Upper lobe of right lung (tissue), 1 donor: Measurements from ENCODE around the gene RAB3B. TPM values are rescaled to one million over a fixed set of nuclear protein-coding genes. Genes with fewer than 3 reads are reported as not detected.

Source experiments
- ATAC-seq: fragments of 200-7000 bp; cut with Tn5 transposase; one replicate; pipeline ENCODE4 v1.9.1; 2020; ENCODE audit warnings: mild to moderate bottlenecking, moderate library complexity
- DNase-seq: peaks from one replicate; pipeline ENCODE4 v3.0.0-alpha.2; 2020
- H3K27ac ChIP-seq: fragments of 200-600 bp; one replicate; pipeline ENCODE4 v1.8.0; 2022
- H3K27me3 ChIP-seq: fragments of 200-600 bp; one replicate; pipeline ENCODE4 v1.8.0; 2022; ENCODE audit warnings: mild to moderate bottlenecking
- H3K36me3 ChIP-seq: fragments of 200-600 bp; one replicate; pipeline ENCODE4 v1.8.0; 2022
- H3K4me1 ChIP-seq: fragments of 200-600 bp; one replicate; pipeline ENCODE4 v1.8.0; 2022
- H3K4me3 ChIP-seq: fragments of 200-600 bp; one replicate; pipeline ENCODE4 v1.8.0; 2022; ENCODE audit warnings: mild to moderate bottlenecking
- H3K9me3 ChIP-seq: fragments of 200-600 bp; one replicate; pipeline ENCODE4 v1.8.0; 2022
- intact Hi-C: fragments of 100-400 bp; cut with DNase I; formaldehyde crosslinking; loops from one replicate; pipeline ENCODE4 v1.11.0; 2022
- total RNA-seq: library from RNA; stranded (reverse); fragmentation: NEBNext Ultra II Directional; extraction: Animal tissue kit (Norgen Biotek cat#: 25700); gene quantifications from one replicate; pipeline ENCODE4 v1.2.1, GENCODE V29; 2021
- TF ChIP-seq, protein P1 (sequence below): fragments of 200-600 bp; IDR thresholded peaks from one replicate; pipeline ENCODE4 v1.8.0; 2022; ENCODE audit warnings: antibody characterized with exemption
- donor health status: DM: no; HTN: yes; CAD: no; lungs with severe emphysema.

The RAB3B gene
- total RNA-seq, 1 donor from 2014 or later = not detected

- TF ChIP-seq, protein P1, sequence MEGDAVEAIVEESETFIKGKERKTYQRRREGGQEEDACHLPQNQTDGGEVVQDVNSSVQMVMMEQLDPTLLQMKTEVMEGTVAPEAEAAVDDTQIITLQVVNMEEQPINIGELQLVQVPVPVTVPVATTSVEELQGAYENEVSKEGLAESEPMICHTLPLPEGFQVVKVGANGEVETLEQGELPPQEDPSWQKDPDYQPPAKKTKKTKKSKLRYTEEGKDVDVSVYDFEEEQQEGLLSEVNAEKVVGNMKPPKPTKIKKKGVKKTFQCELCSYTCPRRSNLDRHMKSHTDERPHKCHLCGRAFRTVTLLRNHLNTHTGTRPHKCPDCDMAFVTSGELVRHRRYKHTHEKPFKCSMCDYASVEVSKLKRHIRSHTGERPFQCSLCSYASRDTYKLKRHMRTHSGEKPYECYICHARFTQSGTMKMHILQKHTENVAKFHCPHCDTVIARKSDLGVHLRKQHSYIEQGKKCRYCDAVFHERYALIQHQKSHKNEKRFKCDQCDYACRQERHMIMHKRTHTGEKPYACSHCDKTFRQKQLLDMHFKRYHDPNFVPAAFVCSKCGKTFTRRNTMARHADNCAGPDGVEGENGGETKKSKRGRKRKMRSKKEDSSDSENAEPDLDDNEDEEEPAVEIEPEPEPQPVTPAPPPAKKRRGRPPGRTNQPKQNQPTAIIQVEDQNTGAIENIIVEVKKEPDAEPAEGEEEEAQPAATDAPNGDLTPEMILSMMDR = no peak
- no peaks in the 10 kb centered on the region for H3K4me1 ChIP-seq
- H3K4me3 ChIP-seq = no peak overlapping the region
- no peaks in the 10 kb centered on the region for H3K9me3 ChIP-seq
- intact Hi-C loops = no loop called here
- peaks cover 27% of the 10 kb centered on the region for H3K27me3 ChIP-seq
- no peak for DNase-seq
- ATAC-seq = no peak
- H3K27ac ChIP-seq = no peak overlapping the region
- H3K36me3 ChIP-seq = no peaks in the 10 kb centered on the region
These were observed 82.0 kb downstream of the RAB3B start for GRCh38 chr1:51908499-51908898.

DNA sequence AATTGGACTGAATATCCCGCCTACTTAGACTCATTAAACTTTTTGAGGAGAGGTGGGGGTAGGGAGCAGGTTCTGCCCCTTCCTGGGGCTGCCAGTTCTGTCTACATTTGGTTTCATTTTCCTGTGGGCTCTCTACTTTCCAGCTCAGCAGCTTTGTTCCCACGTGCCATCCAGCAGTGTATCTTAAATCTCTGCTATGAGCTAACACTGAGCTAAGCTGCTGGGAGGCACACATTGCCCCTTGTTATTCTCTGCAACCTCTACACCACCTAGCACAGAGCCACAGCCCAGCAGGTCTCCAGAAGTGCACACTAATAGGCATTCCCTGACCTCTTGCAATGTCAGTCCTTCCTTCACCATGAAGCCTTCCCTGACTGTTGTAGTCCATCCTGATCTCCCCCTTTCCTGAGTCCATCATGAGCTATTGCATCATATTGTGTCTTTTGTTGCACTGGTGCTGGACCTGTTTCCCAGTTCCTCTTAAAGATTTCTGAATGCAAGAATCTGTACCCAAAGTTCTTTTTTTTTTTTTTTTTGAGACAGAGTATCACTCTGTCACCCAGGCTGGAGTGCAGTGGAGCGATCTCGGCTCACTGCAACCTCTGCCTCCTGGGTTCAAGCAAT is 83.3 kb downstream of the RAB3B start:
- Histone ChIP-seq H3K27me3 (peaks cover 35% of the 10 kb centered on the region), H3K4me1 (no peaks in the 10 kb centered on the region), H3K27ac (no peak overlapping the region), H3K36me3 (no peaks in the 10 kb centered on the region), H3K4me3 (no peak overlapping the region), H3K9me3 (no peaks in the 10 kb centered on the region)
- intact Hi-C loops = no loop called here
- DNase-seq = no peak
- ATAC-seq = no peak
- TF ChIP-seq, protein P1 = no peak

DNA sequence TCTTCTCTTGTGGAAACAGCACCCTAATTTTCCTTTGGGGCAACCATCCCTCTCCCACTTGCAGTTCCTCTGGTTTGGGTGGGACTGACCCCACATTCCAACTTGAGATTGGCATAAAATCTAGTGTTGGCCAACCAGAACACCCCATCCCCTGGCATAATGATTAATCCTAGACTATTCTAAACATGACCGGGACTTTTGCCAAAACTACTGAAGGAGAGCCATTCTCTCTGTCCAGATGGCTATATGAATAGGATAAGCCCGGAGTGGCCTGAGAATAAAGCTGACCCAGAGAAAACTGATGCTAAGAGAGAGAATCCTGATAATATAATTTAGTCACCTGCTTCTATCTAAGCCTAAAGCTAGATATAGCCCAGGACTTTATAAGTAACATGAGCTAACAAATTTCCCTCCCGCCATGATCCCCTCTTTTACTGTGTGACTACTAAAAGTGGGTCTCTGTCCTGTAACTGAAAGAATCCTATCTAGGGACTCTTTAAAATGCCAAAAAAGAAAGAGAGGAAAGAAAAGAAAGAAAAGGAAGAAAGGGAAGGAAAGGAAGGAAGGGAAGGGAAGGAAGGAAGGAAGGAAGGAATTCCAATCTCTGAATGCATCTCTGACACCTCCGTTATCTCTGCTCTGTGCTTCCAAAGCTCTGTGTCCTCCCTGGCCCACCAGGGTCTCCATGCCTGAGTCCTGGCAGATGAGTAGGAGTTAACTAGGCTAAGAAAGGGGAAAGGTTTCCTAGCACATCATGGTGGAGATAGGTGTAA is 84.0 kb downstream of the RAB3B start:
- intact Hi-C loops = no loop called here
- Histone ChIP-seq H3K9me3 (no peaks in the 10 kb centered on the region), H3K27me3 (peaks cover 35% of the 10 kb centered on the region), H3K4me1 (no peaks in the 10 kb centered on the region), H3K4me3 (no peak overlapping the region), H3K27ac (no peak overlapping the region), H3K36me3 (no peaks in the 10 kb centered on the region)
- DNase-seq (no peak), ATAC-seq (no peak)
- TF ChIP-seq, protein P1 = no peak

DNA sequence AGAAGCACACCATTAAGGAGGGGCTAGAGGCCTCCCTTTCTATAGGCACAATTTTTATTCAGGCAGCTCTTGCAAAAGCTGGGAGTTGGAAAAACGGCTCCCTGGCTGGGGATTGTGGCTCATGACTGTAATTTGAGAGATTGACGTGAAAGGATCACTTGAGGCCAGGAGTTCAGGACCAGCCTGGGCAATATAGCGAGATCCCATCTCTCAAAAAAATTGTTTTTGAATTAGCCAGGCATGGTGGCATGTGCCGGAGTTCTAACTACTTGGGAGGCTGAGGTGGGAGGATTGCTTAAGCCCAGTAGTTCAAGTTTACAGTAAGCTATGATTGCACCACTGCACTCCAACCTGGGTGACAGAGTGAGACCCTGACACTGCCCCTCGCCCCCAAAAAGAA is 88.0 kb downstream of the RAB3B start:
- intact Hi-C loops = no loop called here
- H3K9me3 ChIP-seq = no peaks in the 10 kb centered on the region
- DNase-seq (no peak), ATAC-seq (no peak)
- no peak overlapping the region for H3K27ac ChIP-seq
- H3K36me3 ChIP-seq = no peaks in the 10 kb centered on the region
- no peaks in the 10 kb centered on the region for H3K4me1 ChIP-seq
- H3K27me3 ChIP-seq = peaks cover 40% of the 10 kb centered on the region
- H3K4me3 ChIP-seq = no peak overlapping the region
- TF ChIP-seq, protein P1 = no peak

DNA sequence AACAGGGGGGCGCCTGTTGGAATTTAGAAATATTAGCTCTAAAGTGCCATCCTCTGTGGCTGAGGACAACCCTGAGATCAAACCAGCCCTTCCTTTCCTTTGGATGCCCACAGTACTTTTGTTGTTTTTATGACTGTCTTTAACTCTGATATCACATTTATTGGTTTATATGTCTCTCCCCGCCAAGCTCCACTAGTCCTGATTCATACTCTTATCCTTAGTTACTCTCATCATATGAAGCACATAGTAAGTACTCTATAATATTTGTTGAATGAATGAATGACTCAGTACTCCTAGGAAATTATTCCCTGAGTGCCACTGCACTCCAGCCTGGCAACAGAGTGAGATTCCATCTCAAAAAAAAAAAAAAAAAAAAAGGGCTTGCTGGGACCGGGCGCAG is 89.3 kb downstream of the RAB3B start:
- H3K36me3 ChIP-seq = no peaks in the 10 kb centered on the region
- DNase-seq (no peak), ATAC-seq (no peak)
- no peak overlapping the region for H3K4me3 ChIP-seq
- TF ChIP-seq, protein P1 = no peak
- intact Hi-C loops = no loop called here
- no peak overlapping the region for H3K27ac ChIP-seq
- H3K9me3 ChIP-seq = no peaks in the 10 kb centered on the region
- H3K27me3 ChIP-seq = peaks cover 44% of the 10 kb centered on the region
- no peaks in the 10 kb centered on the region for H3K4me1 ChIP-seq
